WTC11 (cell line): Measurements from ENCODE around the gene ISCA1. TPM values are rescaled to one million over a fixed set of nuclear protein-coding genes. Genes with fewer than 3 reads are reported as not detected.

Experiments
- ATAC-seq: fragments of 200-7000 bp; cut with Tn5 transposase; 2 replicates; pipeline ENCODE4 v1.10.0; 2021; ENCODE audit warnings: mild to moderate bottlenecking, moderate library complexity
- CTCF ChIA-PET: fragments of 300-600 bp; sonication (Branson Sonifier 250); formaldehyde crosslinking; loops from one replicate; lab custom pipeline; 2021; ENCODE audit warnings: antibody characterized with exemption; lab: Charles Lee
- POLR2A ChIA-PET: fragments of 350-600 bp; sonication (Branson Sonifier 250); formaldehyde crosslinking; loops from one replicate; lab custom pipeline; 2021; ENCODE audit warnings: antibody characterized with exemption; lab: Charles Lee
- DNase-seq: peaks from one replicate; pipeline ENCODE4 v3.0.0; 2021; ENCODE audit warnings: low spot score
- H3K27ac Mint-ChIP-seq: 2 replicates; pipeline ENCODE4 v1.8.0; 2021; ENCODE audit warnings: mixed read lengths
- H3K27me3 Mint-ChIP-seq: 2 replicates; pipeline ENCODE4 v1.8.0; 2021; ENCODE audit warnings: low read depth, mild to moderate bottlenecking, moderate library complexity, mixed read lengths
- H3K36me3 Mint-ChIP-seq: 2 replicates; pipeline ENCODE4 v1.8.0; 2021; ENCODE audit warnings: mixed read lengths
- H3K4me1 Mint-ChIP-seq: 2 replicates; pipeline ENCODE4 v1.8.0; 2022; ENCODE audit warnings: mixed read lengths
- H3K4me3 Mint-ChIP-seq: 2 replicates; pipeline ENCODE4 v1.8.0; 2021; ENCODE audit warnings: mild to moderate bottlenecking, moderate library complexity, mixed read lengths
- H3K9me3 Mint-ChIP-seq: 2 replicates; pipeline ENCODE4 v1.8.0; 2021; ENCODE audit warnings: mixed read lengths
- AR ChIP-seq: fragments of 250-450 bp; sonication (Bioruptor Pico); IDR thresholded peaks from 2 replicates; pipeline ENCODE4 v1.9.0; 2021; ENCODE audit warnings: mild to moderate bottlenecking
- CREB1 ChIP-seq: sonication (generic); formaldehyde crosslinking; IDR thresholded peaks from 2 replicates; pipeline ENCODE4 v1.8.0; 2023; ENCODE audit warnings: mild to moderate bottlenecking, missing genetic modification reagents
- E2F1 ChIP-seq: sonication (generic); formaldehyde crosslinking; IDR thresholded peaks from 2 replicates; pipeline ENCODE4 v1.8.0; 2022; ENCODE audit warnings: mild to moderate bottlenecking, missing genetic modification reagents
- ELF4 ChIP-seq: sonication (generic); formaldehyde crosslinking; IDR thresholded peaks from 2 replicates; pipeline ENCODE4 v1.8.1; 2022; ENCODE audit warnings: low read depth, mild to moderate bottlenecking, moderate library complexity, missing genetic modification reagents
- ETV6 ChIP-seq: sonication (generic); formaldehyde crosslinking; IDR thresholded peaks from 2 replicates; pipeline ENCODE4 v1.8.1; 2022; ENCODE audit warnings: mild to moderate bottlenecking, missing genetic modification reagents
- FOXP1 ChIP-seq: sonication (generic); formaldehyde crosslinking; IDR thresholded peaks from 2 replicates; pipeline ENCODE4 v1.8.0; 2022; ENCODE audit warnings: missing genetic modification reagents, mild to moderate bottlenecking, moderate library complexity, borderline replicate concordance
- FOXP4 ChIP-seq: sonication (generic); formaldehyde crosslinking; IDR thresholded peaks from 2 replicates; pipeline ENCODE4 v1.8.0; 2022; ENCODE audit warnings: mild to moderate bottlenecking, missing genetic modification reagents
- JUN ChIP-seq: sonication (generic); formaldehyde crosslinking; IDR thresholded peaks from 2 replicates; pipeline ENCODE4 v1.8.0; 2023; ENCODE audit warnings: mild to moderate bottlenecking, missing genetic modification reagents
- MAX ChIP-seq: sonication (generic); formaldehyde crosslinking; IDR thresholded peaks from 2 replicates; pipeline ENCODE4 v1.8.0; 2022; ENCODE audit warnings: mild to moderate bottlenecking, missing genetic modification reagents
- MLX ChIP-seq: sonication (generic); formaldehyde crosslinking; IDR thresholded peaks from 2 replicates; pipeline ENCODE4 v1.8.1; 2023; ENCODE audit warnings: mild to moderate bottlenecking, missing genetic modification reagents, moderate library complexity
- NR2C2 ChIP-seq: sonication (generic); formaldehyde crosslinking; IDR thresholded peaks from 2 replicates; pipeline ENCODE4 v1.8.0; 2022; ENCODE audit warnings: mild to moderate bottlenecking, missing genetic modification reagents
- NR3C1 ChIP-seq: sonication (generic); formaldehyde crosslinking; conservative IDR thresholded peaks from 2 replicates; pipeline ENCODE4 v1.8.1; 2023; ENCODE audit warnings: low read depth, mild to moderate bottlenecking, missing genetic modification reagents
- RORB ChIP-seq: fragments of 250-450 bp; sonication (Bioruptor Pico); IDR thresholded peaks from 2 replicates; pipeline ENCODE4 v1.9.0; 2021; ENCODE audit warnings: mild to moderate bottlenecking
- SP1 ChIP-seq: sonication (generic); formaldehyde crosslinking; conservative IDR thresholded peaks from 2 replicates; pipeline ENCODE4 v1.8.1; 2022; ENCODE audit warnings: missing genetic modification reagents
- ZNF121 ChIP-seq: sonication (generic); formaldehyde crosslinking; IDR thresholded peaks from 2 replicates; pipeline ENCODE4 v1.8.0; 2023; ENCODE audit warnings: missing genetic modification reagents
- ZNF263 ChIP-seq: sonication (generic); formaldehyde crosslinking; IDR thresholded peaks from 2 replicates; pipeline ENCODE4 v1.8.1; 2022; ENCODE audit warnings: low read depth, mild to moderate bottlenecking, moderate library complexity, missing genetic modification reagents
- ZNF532 ChIP-seq: fragments of 250-450 bp; sonication (Bioruptor Pico); IDR thresholded peaks from 2 replicates; pipeline ENCODE4 v1.9.0; 2021; ENCODE audit warnings: mild to moderate bottlenecking, borderline replicate concordance
- ZNF671 ChIP-seq: fragments of 250-450 bp; sonication (Bioruptor Pico); IDR thresholded peaks from 2 replicates; pipeline ENCODE4 v1.8.0; 2021; ENCODE audit warnings: mild to moderate bottlenecking
- total RNA-seq: library from RNA; stranded (reverse); gene quantifications from 3 replicates; pipeline ENCODE4 v1.2.3, GENCODE V29; 2021

The ISCA1 gene
- total RNA-seq, 1 experiment from 2014 or later = 35.5 TPM

- Mint-ChIP-seq H3K27me3 (peaks cover 9% of the 10 kb centered on the region), H3K27ac (peak overlapping the region; percentile 95), H3K4me1 (peaks cover 38% of the 10 kb centered on the region), H3K9me3 (no peaks in the 10 kb centered on the region), H3K4me3 (peak overlapping the region; percentile 87), H3K36me3 (peaks cover 12% of the 10 kb centered on the region)
- DNase-seq = no peak
- ATAC-seq = no peak
- TF ChIP-seq RORB (CRISPR knock-in tag) (no peak), ZNF121 (peak; percentile 24; the same call in 1 of the 2 replicates), E2F1 (CRISPR knock-in tag) (no peak), FOXP1 (CRISPR knock-in tag) (no peak), FOXP4 (CRISPR knock-in tag) (no peak)
- ChIA-PET POLR2A (no interaction called here), CTCF (no interaction called here)
Observed at GRCh38 chr9:86280580-86280979, 1.8 kb downstream of the ISCA1 start.

GRCh38 chr9:86279839-86280238 is 2.5 kb downstream of the ISCA1 start:
- TF ChIP-seq ELF4 (CRISPR knock-in tag) = no peak
- no peak for TF ChIP-seq JUN (CRISPR knock-in tag)
- TF ChIP-seq ZNF671 (CRISPR knock-in tag) = no peak
- no peak for TF ChIP-seq NR2C2 (CRISPR knock-in tag)
- TF ChIP-seq FOXP1 (CRISPR knock-in tag) = no peak
- TF ChIP-seq MAX (CRISPR knock-in tag) = no peak
- no peak for TF ChIP-seq SP1 (CRISPR knock-in tag)
- TF ChIP-seq MLX (CRISPR knock-in tag) = no peak
- TF ChIP-seq CREB1 = no peak
- TF ChIP-seq AR (CRISPR knock-in tag) = no peak
- TF ChIP-seq ZNF532 (CRISPR knock-in tag) = no peak
- TF ChIP-seq ETV6 (CRISPR knock-in tag) = no peak
- TF ChIP-seq NR3C1 (CRISPR knock-in tag) = no peak
- TF ChIP-seq ZNF263 = no peak

More at GRCh38 chr9:86279839-86280238, 2.5 kb downstream of the ISCA1 start:
- 0 out of 2 replicates have a peak overlapping the region, but pooled peaks have one; percentile 1 for H3K27ac Mint-ChIP-seq
- no peak for DNase-seq
- H3K4me1 Mint-ChIP-seq = peaks cover 38% of the 10 kb centered on the region
- H3K4me3 Mint-ChIP-seq = peak overlapping the region; percentile 87
- no peak for ATAC-seq
- H3K9me3 Mint-ChIP-seq = no peaks in the 10 kb centered on the region
- peaks cover 12% of the 10 kb centered on the region for H3K36me3 Mint-ChIP-seq
- POLR2A ChIA-PET = no interaction called here
- peaks cover 9% of the 10 kb centered on the region for H3K27me3 Mint-ChIP-seq
- CTCF ChIA-PET = no interaction called here
